Activated T-helper 1 cell treated with anti-CD3 and anti-CD28 coated beads, Interleukin-12 subunit alpha, Interleukin-12 subunit beta, Interleukin-2, Interleukin-4 antibody, amounts not matched to agents 30 ng/mL and 10 ng/mL and 1 ng/mL, durations not matched to agents 14 hours and 24 hours and 36 hours (primary cell): Measurements from ENCODE around the gene RHBDD3. TPM values are rescaled to one million over a fixed set of nuclear protein-coding genes. Genes with fewer than 3 reads are reported as not detected.
"Not testable (repeated sequence)": the region's sequence is repeated elsewhere in the genome, so short reads cannot be mapped to it uniquely, and the experiment has no call there.

Source experiments
- DNase-seq: peaks from one replicate; pipeline ENCODE4 v3.0.0; 2021; ENCODE audit warnings: low spot score
- H3K27ac Mint-ChIP-seq: one replicate; pipeline ENCODE4 v1.8.0; 2021; ENCODE audit warnings: mild to moderate bottlenecking, mixed read lengths
- H3K27me3 Mint-ChIP-seq: one replicate; pipeline ENCODE4 v1.8.0; 2022; ENCODE audit warnings: mild to moderate bottlenecking, moderate library complexity, mixed read lengths; ENCODE audit not compliant: insufficient read depth
- H3K36me3 Mint-ChIP-seq: one replicate; pipeline ENCODE4 v1.8.0; 2021; ENCODE audit warnings: low read depth, mixed read lengths
- H3K4me1 Mint-ChIP-seq: one replicate; pipeline ENCODE4 v1.8.0; 2021; ENCODE audit warnings: low read depth, mixed read lengths
- H3K4me3 Mint-ChIP-seq: one replicate; pipeline ENCODE4 v1.8.0; 2021; ENCODE audit warnings: mild to moderate bottlenecking, moderate library complexity, mixed read lengths
- H3K9me3 Mint-ChIP-seq: one replicate; pipeline ENCODE4 v1.8.0; 2021; ENCODE audit warnings: mixed read lengths
- intact Hi-C: fragments of 100-400 bp; cut with micrococcal nuclease; formaldehyde crosslinking; loops from one replicate; pipeline ENCODE4 v1.15.1; 2024
- total RNA-seq: library from RNA; stranded (reverse); gene quantifications from 2 replicates; pipeline ENCODE4 v1.2.3, GENCODE V29; 2022

RHBDD3 gene
- total RNA-seq, 1 donor from 2014 or later, result 59.4 TPM

DNA sequence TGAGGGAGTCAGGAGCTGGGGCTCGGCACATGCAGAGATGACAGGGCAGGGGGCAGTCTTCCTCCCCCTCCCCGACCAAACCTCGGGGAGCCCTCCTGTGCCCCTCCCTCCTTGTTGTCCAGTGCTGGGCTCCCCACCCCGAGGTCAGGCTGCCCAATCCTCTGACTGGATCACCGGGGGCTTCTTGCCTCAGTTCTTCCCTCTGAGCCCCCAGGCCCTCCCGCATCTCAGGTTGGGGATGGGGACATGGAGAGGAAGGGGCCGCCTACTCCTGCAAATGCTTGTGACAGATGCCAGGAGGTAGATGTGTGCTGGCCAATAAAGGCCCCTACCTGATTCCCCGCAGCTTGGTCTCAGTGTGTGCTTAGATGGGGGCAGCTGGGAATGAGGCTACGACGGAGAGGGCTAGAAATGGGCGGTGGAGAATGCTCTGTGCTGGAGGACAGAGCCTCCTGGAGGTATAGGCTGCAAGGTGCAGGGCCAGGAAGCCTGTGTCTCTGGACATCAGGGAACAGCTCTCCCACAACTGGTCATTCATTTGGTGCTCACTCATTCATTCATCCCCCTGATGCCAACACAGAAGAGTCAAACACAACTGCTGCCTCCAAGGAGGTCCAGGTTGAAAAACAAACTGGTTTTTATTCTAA, 8.4 kb downstream of the RHBDD3 start:
- Mint-ChIP-seq H3K9me3 (no peaks in the 10 kb centered on the region), H3K4me1 (no peaks in the 10 kb centered on the region), H3K27me3 (no peaks in the 10 kb centered on the region), H3K27ac (no peak overlapping the region), H3K36me3 (peaks cover 2% of the 10 kb centered on the region), H3K4me3 (no peak overlapping the region)
- no peak for DNase-seq
- intact Hi-C loops, result no loop called here

DNA sequence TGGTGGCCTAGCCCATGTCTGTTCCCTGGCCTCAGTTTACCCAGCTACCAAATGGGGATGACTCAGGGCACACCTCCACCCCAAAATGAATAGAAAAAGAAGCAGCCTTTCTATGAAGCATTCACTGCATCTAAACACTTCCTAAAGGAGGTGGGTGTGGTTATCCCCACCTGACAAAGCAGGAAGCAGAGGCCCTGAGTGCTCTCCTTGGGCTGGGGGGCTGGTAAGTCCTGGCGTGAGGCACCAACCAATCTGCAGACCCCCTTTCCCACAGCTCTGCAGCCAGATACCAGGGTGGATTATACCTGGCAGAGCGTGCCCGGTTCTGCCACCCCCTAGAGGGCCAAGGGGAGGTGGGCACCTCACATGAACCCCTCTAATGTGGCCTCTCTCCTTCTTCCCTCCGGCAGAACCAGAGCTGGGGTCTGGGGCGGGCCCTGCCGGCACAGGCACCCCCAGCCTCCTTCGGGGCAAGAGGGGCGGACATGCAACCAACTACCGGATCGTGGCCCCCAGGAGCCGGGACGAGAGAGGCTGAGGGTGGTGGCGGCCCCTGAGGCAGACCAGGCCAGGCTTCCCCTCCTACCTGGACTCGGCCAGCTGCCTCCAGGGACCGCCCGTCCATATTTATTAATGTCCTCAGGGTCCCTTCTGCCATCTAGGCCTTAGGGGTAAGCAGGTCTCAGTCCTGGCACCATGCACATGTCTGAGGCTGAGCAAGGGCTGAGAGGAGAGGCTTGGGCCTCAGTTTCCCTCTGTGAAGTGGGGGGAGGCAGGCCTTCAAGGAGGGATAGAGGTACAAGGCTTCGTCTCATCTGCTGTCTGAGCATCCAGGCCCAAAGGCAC, 9.2 kb downstream of the RHBDD3 start:
- H3K4me1 Mint-ChIP-seq, result no peaks in the 10 kb centered on the region
- peaks cover 2% of the 10 kb centered on the region for H3K36me3 Mint-ChIP-seq
- H3K4me3 Mint-ChIP-seq, result no peak overlapping the region
- no peaks in the 10 kb centered on the region for H3K9me3 Mint-ChIP-seq
- intact Hi-C loops, result no loop called here
- no peaks in the 10 kb centered on the region for H3K27me3 Mint-ChIP-seq
- no peak overlapping the region for H3K27ac Mint-ChIP-seq
- no peak for DNase-seq

DNA sequence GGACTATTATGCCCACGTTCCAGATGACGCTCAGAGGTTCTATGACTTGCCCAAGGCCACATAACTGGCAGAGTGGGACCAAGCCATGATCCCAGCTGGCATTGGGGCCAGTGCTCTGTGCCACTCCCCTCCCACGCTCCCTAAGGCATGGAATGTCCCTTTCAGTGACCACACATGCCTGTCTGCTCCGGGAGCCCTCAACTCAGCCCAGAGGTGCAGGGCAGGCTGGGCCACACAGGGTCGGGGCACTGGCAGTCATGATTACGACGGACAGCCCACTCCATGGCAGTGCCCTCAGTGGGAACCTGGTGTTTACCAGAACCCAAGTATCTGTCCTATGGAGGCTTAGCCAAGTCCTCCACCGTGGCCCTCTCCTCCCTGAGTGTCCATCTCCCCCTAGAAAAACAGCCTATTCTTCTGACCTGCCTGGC, 10.0 kb downstream of the RHBDD3 start:
- no peak overlapping the region for H3K4me3 Mint-ChIP-seq
- H3K36me3 Mint-ChIP-seq, result peaks cover 2% of the 10 kb centered on the region
- H3K9me3 Mint-ChIP-seq, result no peaks in the 10 kb centered on the region
- H3K27me3 Mint-ChIP-seq, result no peaks in the 10 kb centered on the region
- intact Hi-C loops, result no loop called here
- no peak for DNase-seq
- no peak overlapping the region for H3K27ac Mint-ChIP-seq
- H3K4me1 Mint-ChIP-seq, result no peaks in the 10 kb centered on the region

DNA sequence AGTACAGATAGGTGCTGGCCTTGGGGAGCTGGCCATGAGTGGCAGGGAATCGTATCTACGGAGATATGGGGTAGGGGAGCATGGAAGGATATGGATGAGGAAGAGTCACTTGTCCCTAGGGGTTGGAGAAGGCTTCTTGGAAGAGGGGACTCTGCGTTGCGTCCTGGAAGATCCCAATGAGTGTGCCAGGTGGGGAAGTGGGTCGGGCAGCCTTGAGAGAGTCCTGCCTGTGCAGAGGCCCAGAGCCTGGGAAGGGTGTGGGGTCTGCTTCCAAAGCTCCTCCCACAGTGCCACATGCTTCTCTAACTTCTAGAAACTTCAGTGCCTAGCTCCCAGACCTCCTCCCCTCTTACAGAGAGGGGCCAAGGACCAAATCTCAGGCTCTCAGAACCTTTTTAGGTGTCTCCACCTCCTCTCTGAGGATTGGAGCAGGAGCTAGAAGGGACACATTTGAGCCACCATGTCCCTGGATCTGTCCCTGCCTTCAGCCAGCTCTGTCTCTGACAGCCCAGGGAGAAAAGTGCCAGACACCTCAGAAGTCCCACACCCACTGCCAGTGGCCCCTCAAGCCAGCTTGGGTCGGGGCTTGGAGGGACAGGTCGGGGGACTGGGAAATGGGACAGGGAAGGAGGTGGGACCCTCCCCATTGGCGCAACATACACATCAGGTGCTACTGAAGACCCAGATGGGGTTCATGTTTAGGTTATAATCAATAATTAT, 11.0 kb downstream of the RHBDD3 start:
- no peak for DNase-seq
- H3K4me1 Mint-ChIP-seq, result no peaks in the 10 kb centered on the region
- H3K4me3 Mint-ChIP-seq, result no peak overlapping the region
- no peaks in the 10 kb centered on the region for H3K36me3 Mint-ChIP-seq
- H3K27me3 Mint-ChIP-seq, result no peaks in the 10 kb centered on the region
- H3K9me3 Mint-ChIP-seq, result no peaks in the 10 kb centered on the region
- no peak overlapping the region for H3K27ac Mint-ChIP-seq
- intact Hi-C loops, result no loop called here

DNA sequence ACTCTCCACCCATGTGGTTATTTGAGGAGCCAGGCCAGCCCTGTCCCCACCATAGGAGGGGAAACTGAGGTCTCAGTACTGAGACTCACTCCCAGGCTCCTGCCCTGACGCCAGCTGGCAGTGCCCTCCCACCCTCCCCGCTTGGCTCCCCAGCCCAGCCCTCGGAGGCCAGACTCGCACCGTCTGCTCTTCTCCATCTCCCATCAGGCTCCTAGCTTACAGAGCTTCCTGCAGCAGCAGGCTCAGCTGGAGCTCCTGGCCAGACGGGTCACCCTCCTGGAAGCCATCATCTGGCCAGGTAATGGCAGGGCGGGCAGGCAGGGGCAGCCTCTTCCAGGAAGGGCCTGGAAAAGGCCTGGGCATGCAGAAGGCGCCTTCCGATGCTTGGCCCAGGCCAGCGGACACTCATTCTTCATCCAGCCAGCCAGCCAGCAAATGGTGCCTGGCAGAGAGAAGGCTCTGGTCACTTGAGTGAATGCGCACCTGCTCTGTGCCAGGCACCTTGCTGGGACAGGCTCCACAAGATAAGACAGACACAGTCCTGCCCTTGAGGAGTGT, 12.6 kb downstream of the RHBDD3 start:
- no peak overlapping the region for H3K27ac Mint-ChIP-seq
- intact Hi-C loops, result no loop called here
- DNase-seq, result no peak

DNA sequence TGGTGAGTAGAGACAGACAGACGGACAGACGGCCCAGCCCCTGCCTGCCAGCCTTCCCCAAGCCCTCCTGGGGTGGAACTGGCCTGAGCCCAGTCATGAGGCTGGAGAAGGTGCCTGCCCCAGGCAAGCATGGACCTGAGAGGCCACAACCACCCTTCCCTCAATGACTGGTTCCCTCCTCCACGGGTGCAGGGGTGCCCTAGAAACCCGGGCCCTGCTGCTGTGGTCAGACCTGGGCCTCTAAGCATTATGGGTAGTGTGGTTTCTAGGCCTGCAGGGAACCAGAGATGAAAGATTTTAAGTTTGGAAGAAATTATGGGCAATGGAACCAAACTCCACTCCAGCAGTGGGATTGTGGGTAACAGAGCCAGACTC, 13.5 kb downstream of the RHBDD3 start:
- H3K36me3 Mint-ChIP-seq, result no peaks in the 10 kb centered on the region
- H3K4me1 Mint-ChIP-seq, result no peaks in the 10 kb centered on the region
- no peaks in the 10 kb centered on the region for H3K27me3 Mint-ChIP-seq
- no peak overlapping the region for H3K27ac Mint-ChIP-seq
- H3K4me3 Mint-ChIP-seq, result no peak overlapping the region
- no peak for DNase-seq
- H3K9me3 Mint-ChIP-seq, result no peaks in the 10 kb centered on the region
- intact Hi-C loops, result no loop called here

More for the DNA sequence above, 12.6 kb downstream of the RHBDD3 start:
- Mint-ChIP-seq H3K27me3 (no peaks in the 10 kb centered on the region), H3K4me3 (no peak overlapping the region), H3K9me3 (no peaks in the 10 kb centered on the region), H3K36me3 (no peaks in the 10 kb centered on the region), H3K4me1 (no peaks in the 10 kb centered on the region)

DNA sequence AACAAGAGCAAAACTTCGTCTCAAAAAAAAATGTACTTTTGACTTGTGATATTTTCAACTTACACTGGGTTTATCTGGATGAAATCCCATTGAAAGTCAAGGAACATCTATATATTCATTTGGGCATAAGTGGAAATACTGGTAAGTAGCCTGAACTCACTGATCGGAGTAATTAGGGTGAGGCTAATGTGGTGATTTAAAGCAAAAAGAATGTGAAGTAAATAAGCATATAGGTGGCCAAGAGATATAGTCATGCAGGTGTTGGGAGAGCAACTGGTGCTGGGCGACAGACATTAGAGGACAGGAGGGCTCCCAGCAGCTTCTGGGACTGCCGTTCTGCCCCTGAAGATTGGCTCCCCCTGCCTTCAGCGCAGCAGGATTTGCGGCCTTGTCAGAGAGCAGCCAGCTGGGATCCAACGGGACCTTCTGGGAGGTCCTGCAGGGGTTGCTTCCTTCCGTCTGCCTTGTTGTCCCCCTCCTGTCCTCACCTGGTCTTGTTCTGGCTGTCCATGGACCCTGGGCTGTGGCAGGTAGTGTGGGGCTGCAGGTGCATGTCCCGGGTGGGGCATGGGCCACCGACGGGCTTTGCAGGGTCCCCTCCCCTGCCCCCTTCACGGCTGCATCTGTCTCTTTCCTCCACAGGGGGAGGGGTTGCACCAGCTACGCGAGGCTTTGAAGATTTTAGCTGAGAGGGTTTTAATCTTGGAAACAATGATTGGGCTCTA, 14.1 kb downstream of the RHBDD3 start:
- H3K4me3 Mint-ChIP-seq, result no peak overlapping the region
- no peak overlapping the region for H3K27ac Mint-ChIP-seq
- H3K36me3 Mint-ChIP-seq, result no peaks in the 10 kb centered on the region
- DNase-seq, result no peak
- intact Hi-C loops, result no loop called here
- H3K4me1 Mint-ChIP-seq, result no peaks in the 10 kb centered on the region
- no peaks in the 10 kb centered on the region for H3K27me3 Mint-ChIP-seq
- H3K9me3 Mint-ChIP-seq, result no peaks in the 10 kb centered on the region

DNA sequence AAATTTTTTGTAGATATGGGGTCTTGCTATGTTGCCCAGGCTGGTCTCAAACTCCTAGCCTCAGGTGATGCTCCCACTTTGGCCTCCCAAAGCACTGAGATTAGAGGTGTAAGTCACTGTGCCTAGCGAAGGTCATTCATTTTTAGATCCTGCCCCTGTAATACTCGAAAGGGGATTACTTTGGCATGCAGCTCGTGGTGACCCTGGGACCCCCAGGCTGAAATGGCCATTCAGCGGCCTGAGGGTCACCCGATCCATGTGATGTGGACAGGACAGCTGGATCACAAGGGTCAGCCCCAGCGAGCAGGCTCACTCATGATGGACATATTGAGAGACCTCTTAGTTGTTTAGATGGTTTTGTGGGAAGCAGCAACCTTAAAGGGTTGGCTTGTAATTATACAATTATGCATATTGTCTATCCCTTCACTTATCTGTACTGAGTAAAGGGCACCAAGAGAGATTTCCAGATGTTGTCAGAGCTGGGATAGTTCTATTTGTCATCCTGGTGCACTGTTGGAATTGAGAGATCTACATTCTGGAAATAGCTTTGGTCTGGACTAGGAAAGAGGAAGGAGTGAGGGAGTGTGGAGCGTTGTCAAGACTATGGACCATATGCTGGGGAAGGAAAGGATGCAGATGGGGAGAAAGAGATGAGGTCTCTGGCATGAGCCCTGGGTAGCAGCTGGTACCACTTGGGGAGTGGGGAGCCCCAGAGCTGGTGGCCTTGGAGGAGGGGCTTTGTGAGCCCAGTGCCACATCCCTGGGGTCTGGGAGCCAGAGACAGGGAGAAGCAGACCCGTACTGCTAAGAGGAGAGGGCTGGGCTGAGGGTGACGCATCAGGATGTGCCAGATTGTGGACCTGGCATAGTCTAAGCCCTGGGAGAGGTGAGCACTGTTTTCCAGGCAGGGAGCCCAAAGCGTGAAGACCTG, 15.5 kb downstream of the RHBDD3 start:
- H3K27ac Mint-ChIP-seq, result no peak overlapping the region
- no peaks in the 10 kb centered on the region for H3K27me3 Mint-ChIP-seq
- intact Hi-C loops, result no loop called here
- H3K4me1 Mint-ChIP-seq, result no peaks in the 10 kb centered on the region
- no peak for DNase-seq
- no peaks in the 10 kb centered on the region for H3K9me3 Mint-ChIP-seq
- no peaks in the 10 kb centered on the region for H3K36me3 Mint-ChIP-seq
- no peak overlapping the region for H3K4me3 Mint-ChIP-seq

DNA sequence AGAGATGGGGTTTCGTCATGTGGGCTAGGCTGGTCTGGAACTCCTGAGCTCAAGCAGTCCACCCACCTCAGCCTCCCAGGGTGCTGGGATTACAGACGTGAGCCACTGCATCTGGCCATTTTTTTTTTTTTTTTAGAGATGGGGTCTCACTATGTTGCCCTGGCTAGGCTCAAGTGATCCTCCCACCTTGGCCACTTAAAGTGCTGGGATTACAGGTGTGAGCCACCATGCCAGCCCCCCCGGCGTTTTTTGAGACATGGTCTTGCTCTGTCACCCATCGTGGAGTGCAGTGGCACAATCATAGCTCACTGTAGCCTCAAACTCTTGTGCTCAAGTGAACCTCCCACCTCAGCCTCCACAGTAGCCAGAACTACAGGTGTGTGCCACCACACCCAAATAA, 16.5 kb downstream of the RHBDD3 start:
- Mint-ChIP-seq H3K4me1 (no peaks in the 10 kb centered on the region), H3K27me3 (no peaks in the 10 kb centered on the region), H3K4me3 (no peak overlapping the region), H3K36me3 (no peaks in the 10 kb centered on the region), H3K9me3 (no peaks in the 10 kb centered on the region), H3K27ac (no peak overlapping the region)
- intact Hi-C loops, result no loop called here
- DNase-seq, result no peak

DNA sequence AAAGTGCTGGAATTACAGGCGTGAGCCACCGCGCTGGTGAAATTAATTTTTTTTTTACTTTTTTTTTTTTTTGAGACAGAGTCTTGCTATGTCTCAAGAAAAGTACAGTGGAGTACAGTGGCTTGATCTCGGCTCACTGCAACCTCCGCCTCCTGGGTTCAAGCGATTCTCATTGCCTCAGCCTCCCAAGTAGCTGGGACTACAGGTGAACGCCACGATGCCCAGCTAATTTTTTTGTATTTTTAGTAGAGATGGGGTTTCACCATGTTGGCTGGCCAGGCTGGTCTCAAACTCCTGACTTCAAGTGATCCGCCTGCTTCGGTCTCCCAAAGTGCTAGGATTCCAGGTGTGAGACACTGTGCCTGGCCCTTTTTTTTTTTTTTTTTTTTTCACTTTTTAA, 19.9 kb downstream of the RHBDD3 start:
- DNase-seq, intact Hi-C loops, H3K9me3 Mint-ChIP-seq, H3K27me3 Mint-ChIP-seq, H3K27ac Mint-ChIP-seq, H3K36me3 Mint-ChIP-seq, H3K4me3 Mint-ChIP-seq, H3K4me1 Mint-ChIP-seq: not testable (repeated sequence)

DNA sequence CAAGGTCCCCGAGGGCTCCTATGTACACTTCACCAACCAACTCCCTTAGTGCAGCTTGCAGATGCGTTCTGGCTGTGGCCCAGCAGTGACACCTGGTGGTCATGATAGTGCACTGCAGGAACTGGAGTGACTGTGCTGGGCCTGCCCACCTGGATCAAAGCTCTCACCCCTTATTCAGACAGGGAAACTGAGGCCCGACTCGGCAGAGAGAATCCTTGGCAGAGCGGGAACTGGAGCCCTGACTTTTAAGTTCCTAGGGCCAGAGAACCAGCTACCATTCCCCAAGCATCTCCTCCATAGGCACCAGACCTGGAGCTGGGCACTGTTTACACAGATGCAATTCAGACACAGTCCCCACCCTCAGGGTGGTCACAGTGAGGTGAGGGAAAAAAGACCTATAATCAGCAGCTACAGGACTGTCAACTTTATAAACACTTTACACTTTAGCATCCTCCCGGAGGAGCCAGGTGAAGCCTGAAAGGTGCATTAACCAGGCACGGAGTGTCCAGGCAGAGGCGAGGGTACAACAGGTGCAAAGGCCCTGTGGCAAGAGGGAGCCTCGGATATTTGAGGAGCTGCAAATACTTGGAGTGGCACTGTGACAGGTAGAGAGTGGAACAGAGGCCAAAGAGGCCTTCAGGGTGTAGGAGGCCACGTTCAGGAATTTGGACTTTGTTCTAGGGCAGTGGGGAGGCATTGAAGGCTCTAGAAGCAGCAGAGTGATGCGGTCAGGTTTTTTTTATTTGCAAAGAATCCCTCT, 22.0 kb downstream of the RHBDD3 start:
- peaks cover 14% of the 10 kb centered on the region for H3K27me3 Mint-ChIP-seq
- intact Hi-C loops, result loop anchor here (1.0 kb wide), 5 partner anchors 44 to 646 kb away; no protein-coding TSS in a partner anchor

More for the DNA sequence above, 22.0 kb downstream of the RHBDD3 start:
- Mint-ChIP-seq H3K4me3 (no peak overlapping the region), H3K9me3 (peaks cover 8% of the 10 kb centered on the region), H3K27ac (no peak overlapping the region), H3K36me3 (no peaks in the 10 kb centered on the region), H3K4me1 (no peaks in the 10 kb centered on the region)
- peak; percentile 55 for DNase-seq
